BLaER1 treated with 17β-estradiol and CSF1 and Interleukin-3, amounts not matched to agents 10 nM and 100 nM (cell line): ENCODE data around the gene CYFIP1.
A peak's percentile ranks its signal among the peaks of the same experiment; 100 is the strongest.

Experiments
- H3K27ac ChIP-seq, 11 experiments: shearing (Covaris generic); formaldehyde crosslinking; 2 replicates each; pipeline ENCODE4 v1.8.1; 2022
- H3K27me3 ChIP-seq, 11 experiments: shearing (Covaris generic); formaldehyde crosslinking; 2 replicates each; pipeline ENCODE4 v1.8.1; 2022
- H3K36me3 ChIP-seq, 11 experiments: shearing (Covaris generic); formaldehyde crosslinking; 2 replicates each; pipeline ENCODE4 v1.8.1; 2022
- H3K4me1 ChIP-seq, 10 experiments: shearing (Covaris generic); formaldehyde crosslinking; 2 replicates each; pipeline ENCODE4 v1.8.1; 2022
- H3K4me2 ChIP-seq, 11 experiments: shearing (Covaris generic); formaldehyde crosslinking; 2 replicates each; pipeline ENCODE4 v1.8.1; 2022
- H3K4me3 ChIP-seq, 10 experiments: shearing (Covaris generic); formaldehyde crosslinking; 2 replicates each; pipeline ENCODE4 v1.8.1; 2022
- H3K9ac ChIP-seq, 11 experiments: shearing (Covaris generic); formaldehyde crosslinking; 2 replicates each; pipeline ENCODE4 v1.8.1; 2022
- H3K9me3 ChIP-seq, 11 experiments: shearing (Covaris generic); formaldehyde crosslinking; replicated peaks in 1 of 11; 2 replicates each; pipeline ENCODE4 v1.8.1; 2022
- H4K20me1 ChIP-seq, 11 experiments: shearing (Covaris generic); formaldehyde crosslinking; 2 replicates each; pipeline ENCODE4 v1.8.1; 2022
- Cebpa-rat ChIP-seq, 11 experiments: shearing (Covaris generic); IDR thresholded peaks; 2 replicates each; pipeline ENCODE4 v1.8.1; 2022

CYFIP1 gene

DNA sequence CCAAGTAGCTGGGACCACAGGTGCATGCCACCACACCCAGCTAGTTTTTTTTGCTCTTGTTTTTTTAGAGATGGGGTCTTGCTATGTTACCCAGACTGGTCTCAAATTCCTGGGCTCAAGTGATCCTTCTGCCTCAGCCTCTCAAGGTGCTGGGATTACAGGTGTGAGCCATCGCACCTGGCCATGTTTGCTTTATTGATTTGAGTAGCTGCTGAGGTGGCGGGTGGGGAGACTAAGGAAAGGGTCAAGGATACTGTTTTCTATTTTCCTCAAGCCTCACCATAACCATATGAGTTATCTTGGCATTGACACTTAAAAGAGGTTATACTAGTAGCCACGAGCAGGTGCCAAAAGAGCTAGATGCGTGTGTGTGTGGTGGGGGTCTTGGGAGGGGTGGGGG, 39.0 kb downstream of the CYFIP1 start:
- no peak overlapping the region for H3K4me3 ChIP-seq
- no peak overlapping the region for H3K9ac ChIP-seq
- H3K27ac ChIP-seq: no peak overlapping the region
- H3K36me3 ChIP-seq: peaks cover 85 to 100% (median 98%) of the 10 kb centered on the region in 11 experiments
- peaks cover 13 to 99% (median 46%) of the 10 kb centered on the region in 11 experiments; a peak in 19 of 22 replicates for H4K20me1 ChIP-seq
- H3K4me2 ChIP-seq: no peak overlapping the region
- H3K27me3 ChIP-seq: no peaks in the 10 kb centered on the region
- no peak for TF ChIP-seq Cebpa-rat (IDR thresholded peaks at IDR 0.05)
- H3K9me3 ChIP-seq: no peaks in the 10 kb centered on the region
- H3K4me1 ChIP-seq: peaks cover 14 to 29% (median 18%) of the 10 kb centered on the region in 10 experiments

DNA sequence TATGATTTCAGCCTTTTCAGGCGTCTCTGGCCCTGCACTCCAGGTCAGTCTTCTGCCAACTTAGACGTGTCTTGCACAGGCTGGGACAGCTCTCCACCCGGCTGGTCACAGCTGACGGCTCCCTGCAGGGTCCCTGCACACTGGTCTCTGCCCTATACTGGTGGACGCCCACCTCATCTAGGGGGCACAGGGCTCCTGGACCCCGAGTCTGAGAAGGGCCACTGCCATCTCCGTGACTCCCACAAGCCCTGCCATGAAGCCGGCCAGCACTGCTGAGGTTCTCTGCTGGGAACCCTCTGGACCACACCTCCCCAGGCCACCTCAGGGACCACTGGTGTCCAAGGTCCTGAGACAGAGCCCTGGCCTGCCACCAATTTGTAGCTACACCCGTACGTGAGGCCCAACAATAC, 40.5 kb downstream of the CYFIP1 start:
- H3K9me3 ChIP-seq: no peaks in the 10 kb centered on the region
- H3K9ac ChIP-seq: no peak overlapping the region
- no peak for TF ChIP-seq Cebpa-rat (IDR thresholded peaks at IDR 0.05)
- H3K27me3 ChIP-seq: no peaks in the 10 kb centered on the region
- H3K4me2 ChIP-seq: no peak overlapping the region
- peaks cover 7 to 99% (median 35%) of the 10 kb centered on the region in 11 experiments; a peak in 17 of 22 replicates for H4K20me1 ChIP-seq
- H3K36me3 ChIP-seq: peaks cover 88 to 100% (median 99%) of the 10 kb centered on the region in 11 experiments
- H3K27ac ChIP-seq: no peak overlapping the region
- H3K4me1 ChIP-seq: peaks cover 10 to 25% (median 17%) of the 10 kb centered on the region in 10 experiments
- no peak overlapping the region for H3K4me3 ChIP-seq

DNA sequence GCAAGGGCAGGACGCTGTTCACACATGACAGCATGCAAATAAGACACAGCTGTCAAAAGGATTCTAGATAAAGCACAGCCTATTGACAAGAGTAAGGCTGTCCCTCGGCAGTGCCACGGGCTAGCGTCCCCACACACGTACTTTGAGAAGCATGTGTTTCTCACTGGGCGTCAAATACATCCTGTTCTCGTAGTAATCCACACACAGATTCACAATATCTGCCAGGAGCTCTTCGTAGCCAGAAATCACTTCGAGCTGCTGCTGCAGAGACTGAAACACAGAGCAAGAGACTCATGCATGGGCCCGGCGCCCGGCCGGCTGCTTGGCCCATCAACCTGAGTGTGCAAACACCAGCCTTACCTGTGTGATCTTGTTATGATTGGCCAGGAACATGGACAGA, 41.1 kb downstream of the CYFIP1 start:
- H3K36me3 ChIP-seq: peaks cover 84 to 99% (median 97%) of the 10 kb centered on the region in 11 experiments
- no peak overlapping the region for H3K4me2 ChIP-seq
- H3K4me1 ChIP-seq: peaks cover 10 to 25% (median 17%) of the 10 kb centered on the region in 10 experiments
- no peak overlapping the region for H3K4me3 ChIP-seq
- no peak overlapping the region for H3K9ac ChIP-seq
- H4K20me1 ChIP-seq: peaks cover 3 to 99% (median 34%) of the 10 kb centered on the region in 11 experiments; a peak in 17 of 22 replicates
- TF ChIP-seq Cebpa-rat (IDR thresholded peaks at IDR 0.05): no peak
- no peaks in the 10 kb centered on the region for H3K9me3 ChIP-seq
- H3K27me3 ChIP-seq: no peaks in the 10 kb centered on the region
- H3K27ac ChIP-seq: no peak overlapping the region

DNA sequence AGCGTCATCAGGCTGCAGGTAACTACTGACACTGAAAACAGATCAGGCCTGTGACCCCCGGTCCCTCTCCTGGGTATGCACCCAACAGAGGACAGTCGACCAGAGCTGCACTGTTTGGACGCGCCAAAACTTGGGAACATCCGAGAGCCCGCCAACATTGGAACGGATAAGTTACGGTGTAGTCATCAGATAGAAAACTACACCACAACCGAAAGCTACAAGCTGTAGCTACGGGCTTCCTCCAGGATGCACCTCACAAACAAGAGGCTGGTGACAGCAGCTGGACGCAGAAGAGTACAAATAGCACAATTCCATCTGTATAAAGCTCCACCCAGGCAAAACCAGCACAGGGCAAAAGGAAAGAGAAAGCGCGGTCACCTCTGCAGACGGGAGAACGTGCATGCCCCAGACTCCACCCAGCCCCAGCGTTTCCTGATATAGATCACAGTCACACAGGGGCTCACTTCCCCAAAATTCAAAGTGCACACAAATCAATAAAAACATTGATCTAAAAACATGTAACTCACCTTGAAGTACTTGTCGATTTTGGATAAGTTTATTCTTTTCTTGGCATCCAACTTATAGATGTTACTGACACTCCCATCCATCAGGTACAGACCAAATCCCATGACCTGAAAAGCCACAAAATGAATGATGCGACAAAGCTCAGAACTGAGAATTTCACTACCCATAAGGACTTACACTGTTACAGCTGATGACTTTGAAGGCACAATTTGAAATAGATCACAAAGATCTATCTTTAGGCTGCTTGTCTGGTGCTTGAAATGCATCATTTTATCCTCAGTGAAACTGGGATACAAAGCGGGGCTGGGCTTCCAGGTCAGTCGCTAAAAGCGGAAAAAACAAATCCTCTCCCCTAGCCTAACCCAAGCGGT, 43.3 kb downstream of the CYFIP1 start:
- H3K4me3 ChIP-seq: no peak overlapping the region
- no peak overlapping the region; a peak in 1 of 22 replicates for H3K27ac ChIP-seq
- peaks cover 80 to 99% (median 93%) of the 10 kb centered on the region in 11 experiments for H3K36me3 ChIP-seq
- peak overlapping the region; percentile 6 to 73 (median 39); a peak in 21 of 22 replicates for H3K4me2 ChIP-seq
- H3K4me1 ChIP-seq: peaks cover 10 to 25% (median 17%) of the 10 kb centered on the region in 10 experiments
- H3K27me3 ChIP-seq: no peaks in the 10 kb centered on the region
- peaks cover 0 to 92% (median 33%) of the 10 kb centered on the region in 11 experiments; a peak in 17 of 22 replicates for H4K20me1 ChIP-seq
- H3K9ac ChIP-seq: peak overlapping the region in 2 of 11 experiments; percentile 11 to 13; a peak in 1 of 22 replicates
- no peak for TF ChIP-seq Cebpa-rat (IDR thresholded peaks at IDR 0.05)
- H3K9me3 ChIP-seq: no peaks in the 10 kb centered on the region

DNA sequence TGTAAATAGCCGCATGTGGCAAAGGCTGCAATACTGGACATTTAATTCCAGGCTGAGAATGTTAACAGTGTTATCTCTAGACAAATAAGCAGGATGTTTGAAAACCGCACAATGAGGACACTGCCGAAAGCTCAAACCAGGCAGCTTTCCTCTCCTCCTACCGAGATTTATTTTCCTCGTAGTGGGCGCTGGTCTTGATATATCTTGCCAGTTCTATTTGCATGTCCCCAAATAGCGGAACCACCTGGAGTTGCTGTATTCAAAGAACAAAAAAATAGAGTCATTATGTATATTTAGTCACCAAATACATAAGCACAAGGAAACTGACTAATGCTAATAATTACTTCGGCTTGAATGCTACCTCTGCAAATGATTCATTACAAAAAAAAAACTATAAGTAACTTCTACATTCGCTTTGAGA, 46.5 kb downstream of the CYFIP1 start:
- H4K20me1 ChIP-seq: peaks cover 0 to 76% (median 14%) of the 10 kb centered on the region in 11 experiments; a peak in 11 of 22 replicates
- H3K9ac ChIP-seq: no peak overlapping the region
- no peaks in the 10 kb centered on the region for H3K9me3 ChIP-seq
- no peak overlapping the region for H3K4me3 ChIP-seq
- H3K36me3 ChIP-seq: peaks cover 76 to 96% (median 87%) of the 10 kb centered on the region in 11 experiments
- H3K4me2 ChIP-seq: no peak overlapping the region
- peaks cover 10 to 25% (median 17%) of the 10 kb centered on the region in 10 experiments for H3K4me1 ChIP-seq
- H3K27me3 ChIP-seq: no peaks in the 10 kb centered on the region
- no peak for TF ChIP-seq Cebpa-rat (IDR thresholded peaks at IDR 0.05)
- H3K27ac ChIP-seq: no peak overlapping the region

DNA sequence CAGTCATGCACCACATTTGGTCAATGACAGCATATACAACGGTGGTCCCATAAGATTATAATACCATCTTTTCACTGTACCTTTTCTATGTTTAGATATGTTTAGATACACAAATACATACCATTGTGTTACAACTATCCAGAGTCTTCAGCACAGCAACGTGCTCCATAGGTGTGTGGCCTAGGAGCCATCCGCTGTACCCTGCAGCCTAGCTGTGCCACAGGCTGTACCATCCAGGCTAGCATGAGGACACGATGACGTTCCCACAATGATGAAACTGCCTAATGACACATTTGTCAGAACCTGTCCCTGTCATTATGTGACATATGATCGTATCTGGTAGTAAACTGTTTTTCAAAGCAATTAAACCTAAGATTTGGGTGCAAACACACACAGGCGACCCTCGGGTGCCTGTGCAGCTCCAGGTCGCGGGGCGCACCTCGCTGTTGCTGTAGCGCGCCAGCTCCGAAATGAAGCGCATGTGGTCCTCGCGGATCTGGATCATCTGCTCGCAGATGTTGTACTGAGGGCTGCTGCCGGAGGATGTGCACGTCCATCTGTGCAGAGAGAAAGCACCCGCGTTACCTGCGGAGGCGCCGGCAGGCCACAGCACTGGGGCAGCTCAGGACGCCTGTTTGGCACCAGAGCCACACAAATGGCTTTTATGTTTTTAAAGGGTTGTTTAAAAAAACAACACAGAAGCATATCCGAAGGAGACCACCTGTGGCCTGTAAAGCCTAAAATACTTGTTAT, 48.2 kb downstream of the CYFIP1 start:
- no peak overlapping the region for H3K27ac ChIP-seq
- H3K4me3 ChIP-seq: no peak overlapping the region
- no peak overlapping the region for H3K4me2 ChIP-seq
- H3K27me3 ChIP-seq: no peaks in the 10 kb centered on the region
- H3K9ac ChIP-seq: no peak overlapping the region
- peaks cover 6 to 9% (median 8%) of the 10 kb centered on the region in 10 experiments for H3K4me1 ChIP-seq
- H3K36me3 ChIP-seq: peaks cover 72 to 95% (median 87%) of the 10 kb centered on the region in 11 experiments
- no peaks in the 10 kb centered on the region for H3K9me3 ChIP-seq
- H4K20me1 ChIP-seq: peaks cover 0 to 60% (median 7%) of the 10 kb centered on the region in 11 experiments; a peak in 10 of 22 replicates
- no peak for TF ChIP-seq Cebpa-rat (IDR thresholded peaks at IDR 0.05)

DNA sequence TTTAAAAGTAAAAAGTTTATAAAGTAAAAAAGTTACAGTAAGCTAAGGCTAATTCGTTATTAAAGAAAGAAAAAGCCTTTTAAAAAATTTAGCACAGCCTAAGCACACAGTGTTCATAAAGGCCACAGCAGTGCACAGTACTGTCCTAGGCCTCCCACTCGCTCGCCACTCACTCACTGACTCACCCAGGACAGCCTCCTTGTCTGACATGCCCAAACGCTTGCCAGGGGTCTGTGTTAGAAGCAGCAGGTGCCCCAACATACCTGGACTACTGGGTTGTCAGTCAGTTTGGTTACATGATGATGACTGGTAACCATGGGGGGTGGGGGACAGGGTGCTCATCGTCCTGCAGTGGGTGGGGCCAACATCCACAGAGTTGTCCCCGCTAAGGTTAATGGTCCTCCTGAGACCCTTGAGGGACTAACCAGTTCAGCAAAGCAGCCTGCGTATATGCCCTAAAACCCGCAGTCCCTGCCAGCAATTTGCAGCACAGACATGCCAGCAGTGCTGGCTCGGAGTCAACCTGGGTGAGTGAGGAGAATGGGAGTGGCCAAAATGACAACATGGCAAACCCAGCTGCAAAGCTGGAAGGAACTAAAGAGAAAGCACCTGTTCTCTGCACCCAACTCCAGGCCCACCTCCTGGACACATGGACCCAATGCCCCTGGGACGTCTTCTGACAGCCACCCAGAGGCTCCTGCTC, 49.2 kb downstream of the CYFIP1 start:
- Histone ChIP-seq H3K9me3 (no peaks in the 10 kb centered on the region), H4K20me1 (peaks cover 0 to 50% (median 0%) of the 10 kb centered on the region in 11 experiments; a peak in 8 of 22 replicates), H3K27ac (no peak overlapping the region), H3K27me3 (no peaks in the 10 kb centered on the region), H3K4me3 (no peak overlapping the region), H3K4me2 (no peak overlapping the region), H3K9ac (no peak overlapping the region), H3K36me3 (peaks cover 73 to 95% (median 87%) of the 10 kb centered on the region in 11 experiments), H3K4me1 (no peaks in the 10 kb centered on the region)
- no peak for TF ChIP-seq Cebpa-rat (IDR thresholded peaks at IDR 0.05)

DNA sequence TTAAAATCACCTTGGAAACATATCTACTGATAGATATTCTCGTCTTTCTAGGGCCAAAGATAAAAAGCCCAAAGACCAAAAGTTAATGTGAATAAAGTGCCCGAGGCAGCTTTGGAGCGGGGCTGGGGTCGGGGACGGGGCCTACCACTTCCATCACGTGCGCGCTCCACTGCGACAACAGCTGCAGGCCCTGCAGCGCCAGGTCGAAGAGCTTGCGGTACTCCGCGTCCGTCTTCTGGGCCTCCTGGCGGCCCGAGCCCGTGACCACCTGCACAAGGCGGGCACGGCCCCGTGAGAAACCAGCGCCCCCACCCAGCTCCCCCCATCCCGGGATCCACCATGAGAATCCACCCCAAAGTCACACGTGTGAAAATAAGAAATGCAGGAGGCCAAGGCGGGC, 52.4 kb downstream of the CYFIP1 start:
- Histone ChIP-seq H4K20me1 (peaks cover 0 to 34% (median 0%) of the 10 kb centered on the region in 11 experiments; a peak in 6 of 22 replicates), H3K27me3 (no peaks in the 10 kb centered on the region), H3K4me2 (no peak overlapping the region), H3K9me3 (no peaks in the 10 kb centered on the region), H3K4me3 (no peak overlapping the region), H3K4me1 (no peaks in the 10 kb centered on the region), H3K9ac (no peak overlapping the region), H3K27ac (no peak overlapping the region), H3K36me3 (peaks cover 66 to 98% (median 88%) of the 10 kb centered on the region in 11 experiments)
- no peak for TF ChIP-seq Cebpa-rat (IDR thresholded peaks at IDR 0.05)
